Activated CD4-positive, alpha-beta T cell treated with anti-CD3 and anti-CD28 coated beads, Interleukin-2, amount 10 ng/mL, durations not matched to agents 24 days and 14 days (primary cell): ENCODE data around the gene HNRNPH3. TPM values are rescaled to one million over a fixed set of nuclear protein-coding genes. Genes with fewer than 3 reads are reported as not detected.

Experiments used
- DNase-seq: peaks from one replicate; pipeline ENCODE4 v3.0.0; 2022
- H3K27ac Mint-ChIP-seq: one replicate; pipeline ENCODE4 v1.8.0; 2022; ENCODE audit warnings: mild to moderate bottlenecking, mixed read lengths
- H3K27me3 Mint-ChIP-seq: one replicate; pipeline ENCODE4 v1.8.0; 2022; ENCODE audit warnings: mixed read lengths
- H3K36me3 Mint-ChIP-seq: one replicate; pipeline ENCODE4 v1.8.0; 2022; ENCODE audit warnings: low read depth, mild to moderate bottlenecking, mixed read lengths
- H3K4me1 Mint-ChIP-seq: one replicate; pipeline ENCODE4 v1.8.0; 2021; ENCODE audit warnings: mixed read lengths
- H3K4me3 Mint-ChIP-seq: one replicate; pipeline ENCODE4 v1.8.0; 2022; ENCODE audit warnings: mild to moderate bottlenecking, moderate library complexity, mixed read lengths
- H3K9me3 Mint-ChIP-seq: one replicate; pipeline ENCODE4 v1.8.0; 2021; ENCODE audit warnings: mixed read lengths
- intact Hi-C: fragments of 100-400 bp; cut with micrococcal nuclease; formaldehyde crosslinking; loops from one replicate; pipeline ENCODE4 v1.15.1; 2023
- total RNA-seq: library from RNA; stranded (reverse); gene quantifications from 2 replicates; pipeline ENCODE4 v1.2.3, GENCODE V29; 2022

The HNRNPH3 gene
- total RNA-seq, 1 donor from 2014 or later, result 200 TPM

- Mint-ChIP-seq H3K36me3 (peaks cover 47% of the 10 kb centered on the region), H3K9me3 (peaks cover 13% of the 10 kb centered on the region), H3K27me3 (no peaks in the 10 kb centered on the region), H3K27ac (no peak overlapping the region), H3K4me1 (no peaks in the 10 kb centered on the region), H3K4me3 (no peak overlapping the region)
- DNase-seq, result no peak
- intact Hi-C loops, result no loop called here
These were observed 39.7 kb downstream of the HNRNPH3 start for GRCh38 chr10:68371604-68372003.

- Mint-ChIP-seq H3K36me3 (peaks cover 31% of the 10 kb centered on the region), H3K9me3 (no peaks in the 10 kb centered on the region), H3K27ac (no peak overlapping the region), H3K4me3 (no peak overlapping the region), H3K27me3 (no peaks in the 10 kb centered on the region), H3K4me1 (peaks cover 2% of the 10 kb centered on the region)
- intact Hi-C loops, result no loop called here
- no peak for DNase-seq
These were observed 53.9 kb downstream of the HNRNPH3 start for GRCh38 chr10:68385740-68386139.

Other genes with a start within 250 kb of the HNRNPH3 start
- not detected in 2 replicates for gene MYPN, start 222.6 kb upstream of the HNRNPH3 start, total RNA-seq
- gene ATOH7, start 100.0 kb upstream of the HNRNPH3 start, total RNA-seq, result not detected in 2 replicates
- 0.88 and 1.6 TPM in 2 replicates for gene PBLD, start 864 bp downstream of the HNRNPH3 start, total RNA-seq
- 9.5 and 10.3 TPM in 2 replicates for gene RUFY2, start 75.2 kb downstream of the HNRNPH3 start, total RNA-seq
- gene DNA2, start 139.9 kb downstream of the HNRNPH3 start, total RNA-seq, result 58.0 and 59.1 TPM in 2 replicates
- 15.3 and 15.9 TPM in 2 replicates for gene SLC25A16, start 195.5 kb downstream of the HNRNPH3 start, total RNA-seq
- 0.96 and 1.2 TPM in 2 replicates for gene TET1, start 228.3 kb downstream of the HNRNPH3 start, total RNA-seq